NCI-H2029 (cell line): ENCODE measurements around the gene TP63.
"Not testable (repeated sequence)": the region's sequence is repeated elsewhere in the genome, so short reads cannot be mapped to it uniquely, and the experiment has no call there.

Experiments used
- DNase-seq: peaks from one replicate; lab custom pipeline; 2025; lab: John Stamatoyannopoulos, UW

The TP63 gene

DNA sequence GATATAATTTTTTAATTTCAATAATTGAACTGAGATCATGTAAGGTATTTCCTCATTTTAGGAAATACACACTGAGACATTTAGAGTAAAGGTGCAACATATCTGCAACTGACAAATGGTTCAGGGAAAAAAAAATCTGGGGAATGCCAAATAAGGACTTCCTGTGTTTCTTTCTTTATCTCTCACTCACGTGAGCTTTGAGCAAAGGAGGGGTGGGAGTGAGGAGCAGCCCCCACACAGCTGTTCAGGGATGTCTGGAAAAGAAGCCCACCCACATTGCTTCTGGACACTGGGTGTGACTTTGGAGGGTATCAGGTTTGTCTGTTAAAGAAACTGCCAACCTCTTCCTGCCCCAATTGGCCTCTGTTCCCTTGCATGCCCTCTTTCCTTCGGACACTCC, 5.6 kb upstream of the TP63 start:
- no peak for DNase-seq

DNA sequence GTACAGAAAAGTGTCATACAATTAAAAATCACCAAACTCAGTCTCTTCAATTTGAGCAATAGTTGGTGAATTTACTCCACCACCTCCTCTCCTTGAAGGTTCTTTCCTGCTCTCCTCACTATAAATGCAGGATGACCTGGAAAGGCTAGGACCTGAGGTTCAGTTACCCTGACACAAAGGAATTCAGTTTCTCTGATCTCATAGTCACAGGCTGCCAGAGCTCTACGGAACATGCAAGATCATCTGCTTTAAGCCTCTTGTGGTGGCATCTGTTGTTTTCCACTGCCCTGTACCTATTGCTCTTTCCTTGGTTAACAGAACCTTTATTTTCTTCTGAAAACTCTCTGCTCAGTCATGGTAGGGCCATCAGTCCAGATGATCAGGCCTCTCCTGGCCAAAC, 4.9 kb upstream of the TP63 start:
- no peak for DNase-seq

DNA sequence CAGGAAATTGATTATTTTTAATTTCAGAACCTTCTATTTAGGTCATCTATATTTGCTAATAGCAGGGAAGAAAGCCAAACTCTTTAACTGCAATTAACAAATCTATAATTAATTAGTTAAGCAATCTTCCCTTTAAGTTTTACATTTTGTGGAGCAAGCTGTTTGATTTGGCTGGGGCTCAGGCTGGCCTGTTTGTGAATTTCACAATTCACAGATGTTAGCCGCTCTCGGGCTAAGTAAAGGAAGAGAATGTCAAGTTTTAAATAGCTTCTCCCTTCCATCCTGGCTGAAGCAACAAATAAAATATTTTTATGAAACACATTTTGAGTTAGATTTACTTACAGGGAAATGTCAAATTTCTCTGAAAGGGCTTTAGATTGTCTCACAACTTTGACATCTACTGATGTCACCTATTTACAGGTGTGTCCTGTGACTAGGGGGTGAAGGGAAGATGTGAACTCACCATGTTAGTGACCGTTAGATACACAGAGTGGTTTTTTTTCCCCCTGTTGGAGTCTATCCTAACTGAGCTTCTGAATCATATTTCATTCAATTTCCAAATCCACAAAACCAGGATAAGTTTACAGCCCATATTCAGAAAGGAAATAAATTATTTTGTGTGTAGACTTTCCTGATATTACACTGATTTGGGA, 1.3 kb upstream of the TP63 start:
- no peak for DNase-seq

- no peak for DNase-seq
Measured at GRCh38 chr3:189630767-189631372, 319 bp upstream of the TP63 start.

- no peak for DNase-seq
Measured at GRCh38 chr3:189631409-189631808, 220 bp downstream of the TP63 start.

DNA sequence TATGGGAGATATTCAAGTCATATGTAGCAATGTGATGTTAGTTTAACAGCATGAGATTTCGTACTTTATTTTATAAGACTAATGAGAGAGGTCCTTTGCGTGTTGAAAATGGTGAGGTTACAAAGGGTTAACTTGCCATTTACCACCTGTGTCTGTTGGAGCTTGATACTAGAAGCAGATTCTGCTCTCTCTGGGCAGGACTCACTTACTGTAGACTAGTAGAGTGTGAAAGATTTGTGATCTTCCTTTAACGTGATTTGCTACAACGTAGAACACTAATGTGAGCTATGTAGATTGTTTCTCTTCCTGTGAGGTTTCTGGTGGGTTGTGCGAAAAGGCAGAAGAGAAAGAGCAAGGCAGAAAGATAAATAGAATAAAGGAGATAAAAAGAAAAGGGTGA, 1.1 kb downstream of the TP63 start:
- DNase-seq, result no peak

- no peak for DNase-seq
Measured at GRCh38 chr3:189635339-189635738, 4.2 kb downstream of the TP63 start.

DNA sequence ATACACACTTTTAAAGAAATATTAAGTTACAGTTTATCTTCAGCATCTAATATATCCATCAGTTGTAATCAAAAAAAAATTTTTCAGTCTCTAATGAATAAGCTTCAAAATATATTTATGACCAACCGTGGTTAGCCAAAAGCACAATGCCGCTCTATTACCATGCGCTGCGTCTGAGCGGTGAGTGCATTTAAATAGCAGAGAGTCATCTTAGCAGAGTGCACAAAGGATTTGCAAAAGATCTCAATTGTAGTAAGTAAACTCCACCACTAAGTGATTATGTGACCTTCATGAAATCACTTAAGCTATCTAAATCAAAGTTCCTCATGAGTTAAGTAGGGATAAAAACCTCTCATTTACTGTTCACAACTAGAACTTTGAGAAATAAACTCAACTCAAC, 4.9 kb downstream of the TP63 start:
- DNase-seq, result no peak

DNA sequence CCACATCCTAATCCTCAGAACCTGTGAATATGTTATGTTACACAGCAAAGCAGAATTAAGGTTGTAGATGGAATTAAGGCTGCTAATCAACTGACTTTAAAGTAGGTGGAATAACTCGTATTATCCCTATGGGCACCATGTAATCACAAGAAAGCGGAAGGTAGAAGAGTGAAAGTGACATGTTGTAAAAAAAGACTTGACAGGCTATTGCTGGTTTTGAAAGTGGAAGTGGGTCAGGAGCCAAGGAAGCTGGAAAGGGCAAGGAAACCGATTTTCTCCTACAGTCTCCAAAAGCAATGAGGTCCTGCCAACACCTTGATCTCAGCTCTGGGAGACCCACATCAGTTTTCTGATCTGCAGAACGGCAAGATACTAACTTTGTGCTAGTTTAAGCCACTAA, 6.6 kb downstream of the TP63 start:
- DNase-seq, result no peak

DNA sequence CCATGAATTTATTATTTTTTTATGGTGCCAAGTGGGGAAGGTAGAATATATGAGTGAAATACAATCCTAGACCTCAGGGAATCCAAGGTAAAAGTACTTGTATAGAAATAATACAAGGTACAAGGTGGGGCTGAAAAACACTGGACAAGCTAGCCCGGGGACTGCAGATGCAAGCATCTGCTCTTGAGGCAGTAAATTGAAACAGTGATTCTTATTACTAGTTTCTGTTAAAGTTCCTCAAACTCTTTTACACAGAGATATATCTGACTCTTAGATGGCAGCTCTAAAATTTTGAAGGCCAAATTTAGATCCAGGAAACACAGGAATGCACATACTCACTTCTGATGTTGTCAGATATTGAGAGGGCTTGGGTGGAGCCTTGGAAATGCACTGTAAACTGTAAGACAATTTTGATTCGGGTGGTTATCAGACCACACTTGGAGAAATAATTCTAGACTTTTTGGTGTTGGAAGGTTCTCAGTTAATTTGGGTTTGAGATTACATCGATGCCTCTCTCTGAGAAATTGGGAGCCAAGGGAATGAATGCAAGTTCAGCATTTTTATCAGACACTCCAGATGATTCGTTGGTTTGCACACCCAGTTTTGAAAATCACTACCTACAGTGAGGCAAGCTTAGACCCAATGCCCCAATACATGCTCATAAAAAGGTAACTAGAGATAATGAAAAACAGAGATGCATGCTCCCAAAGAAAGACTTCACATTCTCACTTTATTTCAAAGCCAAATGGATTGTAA, 7.3 kb downstream of the TP63 start:
- no peak for DNase-seq

GRCh38 chr3:189641776-189642175, 10.6 kb downstream of the TP63 start:
- no peak for DNase-seq

DNA sequence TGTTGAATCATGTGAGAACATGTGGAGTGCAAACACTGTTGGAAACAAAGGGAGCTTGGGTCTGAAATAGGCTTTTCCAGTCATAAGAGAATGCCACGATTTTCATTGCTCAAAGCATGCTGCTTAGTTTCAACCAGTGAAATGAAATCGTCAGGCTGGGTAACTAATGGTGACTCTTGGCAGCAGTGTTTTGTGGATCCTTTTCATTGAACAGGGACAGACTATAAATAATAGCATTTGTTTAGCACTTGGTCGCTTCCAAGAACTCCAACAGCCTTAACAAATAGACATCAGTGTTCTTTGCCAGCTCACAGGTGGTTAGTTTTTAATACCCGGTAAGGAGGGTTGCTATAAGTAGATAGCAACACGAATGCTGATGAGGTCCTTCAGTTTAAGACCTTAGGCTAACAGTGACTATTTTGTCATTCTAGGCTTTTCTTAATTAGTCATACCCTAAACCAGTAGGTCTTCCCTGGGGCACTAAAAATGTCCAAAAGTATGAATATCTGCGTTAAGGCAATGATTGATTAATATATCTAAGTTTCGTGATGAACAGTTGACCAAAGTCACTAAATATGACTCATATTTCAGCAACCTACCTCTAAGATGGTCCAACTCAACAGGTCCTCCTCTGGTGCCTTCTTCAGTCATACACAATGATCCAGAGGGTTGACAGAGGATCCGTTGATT, 15.8 kb downstream of the TP63 start:
- no peak for DNase-seq

- DNase-seq, result no peak
Measured at GRCh38 chr3:189652042-189652441, 20.9 kb downstream of the TP63 start.

GRCh38 chr3:189655617-189656016, 24.4 kb downstream of the TP63 start:
- DNase-seq, result no peak

GRCh38 chr3:189659571-189659970, 28.4 kb downstream of the TP63 start:
- DNase-seq, result no peak

GRCh38 chr3:189664311-189664710, 33.1 kb downstream of the TP63 start:
- DNase-seq, result no peak

- not testable (repeated sequence) for DNase-seq
Measured at GRCh38 chr3:189672346-189672745, 41.2 kb downstream of the TP63 start.

- no peak for DNase-seq
Measured at GRCh38 chr3:189673535-189673934, 42.3 kb downstream of the TP63 start.

DNA sequence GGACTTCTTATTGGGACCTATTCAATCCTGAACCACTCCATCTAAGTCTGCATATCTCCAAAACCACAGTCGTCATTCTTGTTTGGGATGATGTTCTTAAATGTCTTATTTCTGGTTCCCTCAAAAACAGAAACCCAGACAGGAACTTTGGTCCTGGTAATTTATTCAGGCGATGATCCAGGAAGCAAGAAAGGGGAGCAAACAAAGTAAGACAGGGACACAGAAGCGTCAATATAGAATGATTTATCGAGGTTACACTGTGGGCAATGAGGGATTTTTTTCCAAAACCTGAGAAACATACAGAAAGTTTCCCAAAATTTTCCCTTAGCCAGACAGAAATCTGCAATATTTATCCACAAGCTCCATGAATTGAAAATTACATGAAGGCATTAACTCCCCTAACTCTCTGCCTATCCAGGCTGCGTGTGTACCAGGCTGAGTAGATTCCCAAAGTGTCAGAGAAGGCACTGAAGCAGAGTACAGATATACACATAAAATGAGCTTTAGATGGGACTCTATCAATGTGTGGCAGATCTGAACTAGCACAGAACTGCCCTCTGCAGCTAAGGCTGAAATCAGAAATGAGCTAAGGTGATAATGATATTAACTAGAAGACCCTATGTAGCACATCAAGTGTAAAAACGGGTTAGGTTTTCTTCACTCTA, 43.2 kb downstream of the TP63 start:
- no peak for DNase-seq

GRCh38 chr3:189677667-189678066, 46.5 kb downstream of the TP63 start:
- no peak for DNase-seq

DNA sequence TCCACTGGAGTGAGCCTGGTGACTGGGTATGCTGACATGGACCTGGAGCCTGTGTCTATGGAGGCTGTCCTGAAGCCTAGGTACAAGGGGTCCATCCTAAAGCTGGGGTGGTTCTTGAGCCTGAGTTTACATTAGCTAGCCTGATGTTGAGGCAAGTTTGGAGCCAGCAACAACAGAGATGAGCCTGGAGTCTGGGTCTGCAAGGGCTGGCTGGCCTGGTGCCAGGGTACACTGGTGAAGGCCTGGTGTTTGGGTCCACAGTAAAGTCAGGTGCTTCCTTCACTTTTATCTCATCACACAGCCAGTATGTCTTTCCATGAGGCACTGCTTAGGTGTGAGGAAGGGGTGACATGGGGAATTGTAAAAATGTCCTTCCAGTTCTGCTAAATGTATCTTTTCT, 49.5 kb downstream of the TP63 start:
- no peak for DNase-seq

DNA sequence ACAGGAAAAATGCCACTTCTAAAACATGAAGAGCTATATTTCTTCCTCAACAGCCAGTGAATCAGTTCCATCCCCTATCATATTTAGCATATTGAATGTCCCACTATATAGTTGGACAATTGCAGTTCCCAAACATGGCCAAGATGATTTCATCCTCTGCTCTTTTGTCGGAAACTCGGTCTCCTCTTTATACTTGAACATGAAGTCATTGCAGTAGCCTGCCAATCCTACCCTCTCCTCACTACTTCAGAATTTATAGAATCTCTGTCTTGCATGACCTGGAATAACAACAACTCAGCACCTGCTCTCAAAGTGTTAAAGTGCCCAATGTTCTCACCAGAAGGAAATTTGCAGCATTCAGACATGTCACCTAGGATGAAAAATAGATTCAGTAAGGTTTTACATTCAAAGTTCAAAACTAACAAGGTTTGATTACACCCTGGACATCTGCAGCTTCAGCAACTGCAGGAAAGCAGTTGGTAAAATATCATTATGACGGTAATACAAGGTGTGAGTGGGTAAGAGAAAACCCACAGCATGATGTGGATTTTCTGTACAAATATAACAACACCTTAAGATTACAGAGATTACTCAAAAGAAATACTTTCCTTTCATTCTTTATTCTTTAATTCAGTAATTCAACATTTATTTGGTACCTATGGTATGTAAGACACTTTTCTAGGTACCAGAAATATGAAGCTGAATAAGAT, 52.5 kb downstream of the TP63 start:
- no peak for DNase-seq
